ENCODE data around the gene ZNF234.

The ZNF234 gene

DNA sequence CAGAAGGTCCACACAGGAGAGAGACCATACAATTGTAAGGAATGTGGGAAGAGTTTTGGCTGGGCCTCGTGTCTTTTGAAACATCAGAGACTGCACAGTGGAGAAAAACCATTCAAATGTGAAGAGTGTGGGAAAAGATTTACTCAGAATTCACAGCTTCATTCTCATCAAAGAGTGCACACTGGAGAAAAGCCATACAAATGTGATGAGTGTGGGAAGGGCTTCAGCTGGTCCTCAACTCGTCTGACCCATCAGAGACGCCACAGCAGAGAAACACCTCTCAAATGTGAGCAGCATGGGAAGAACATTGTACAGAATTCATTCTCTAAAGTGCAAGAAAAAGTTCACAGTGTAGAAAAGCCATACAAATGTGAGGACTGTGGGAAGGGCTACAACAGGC is 33.6 kb upstream of the ZNF234 start:
- peaks cover 6% of the 10 kb centered on the region; the same call in 1 of the 2 replicates for H3K36me3 ChIP-seq (replicated peaks; ENCODE audit: insufficient read depth, low read length)

DNA sequence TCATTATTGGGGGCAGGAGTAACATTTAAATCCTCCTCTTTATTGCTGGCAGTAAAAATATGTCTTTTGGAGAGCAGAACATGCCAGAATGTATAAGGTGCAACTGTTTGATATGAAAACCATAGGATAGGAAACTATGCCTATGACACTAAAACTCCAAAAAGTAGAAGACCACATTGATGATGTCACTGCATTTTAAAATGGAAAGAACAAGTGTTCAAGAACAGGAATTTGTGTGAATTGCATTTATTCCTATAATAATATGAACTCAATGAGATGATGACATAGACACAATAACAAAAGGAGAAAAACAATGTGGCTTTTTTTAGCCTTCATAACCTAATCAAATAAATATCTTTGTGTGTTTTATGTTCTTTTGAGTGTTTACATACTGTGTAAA is 31.9 kb upstream of the ZNF234 start:
- H3K36me3 ChIP-seq (replicated peaks; ENCODE audit: insufficient read depth, low read length) = peaks cover 6% of the 10 kb centered on the region; the same call in 1 of the 2 replicates
- no peaks in the 10 kb centered on the region for H3K27me3 ChIP-seq (replicated peaks; ENCODE audit: insufficient read depth, low read length)
- no peaks in the 10 kb centered on the region for H4K20me1 ChIP-seq (ENCODE audit: insufficient read depth, low read length)
- H3F3A ChIP-seq (ENCODE audit: insufficient read depth, low read length) = no peaks in the 10 kb centered on the region
- TF ChIP-seq EZH2phosphoT487 (IDR thresholded peaks at IDR 0.05; ENCODE audit: low read length) (no peak), EZH2 (optimal IDR thresholded peaks at IDR 0.05; ENCODE audit: low read depth, low read length) (no peak)
- TF ChIP-seq, protein P1, sequence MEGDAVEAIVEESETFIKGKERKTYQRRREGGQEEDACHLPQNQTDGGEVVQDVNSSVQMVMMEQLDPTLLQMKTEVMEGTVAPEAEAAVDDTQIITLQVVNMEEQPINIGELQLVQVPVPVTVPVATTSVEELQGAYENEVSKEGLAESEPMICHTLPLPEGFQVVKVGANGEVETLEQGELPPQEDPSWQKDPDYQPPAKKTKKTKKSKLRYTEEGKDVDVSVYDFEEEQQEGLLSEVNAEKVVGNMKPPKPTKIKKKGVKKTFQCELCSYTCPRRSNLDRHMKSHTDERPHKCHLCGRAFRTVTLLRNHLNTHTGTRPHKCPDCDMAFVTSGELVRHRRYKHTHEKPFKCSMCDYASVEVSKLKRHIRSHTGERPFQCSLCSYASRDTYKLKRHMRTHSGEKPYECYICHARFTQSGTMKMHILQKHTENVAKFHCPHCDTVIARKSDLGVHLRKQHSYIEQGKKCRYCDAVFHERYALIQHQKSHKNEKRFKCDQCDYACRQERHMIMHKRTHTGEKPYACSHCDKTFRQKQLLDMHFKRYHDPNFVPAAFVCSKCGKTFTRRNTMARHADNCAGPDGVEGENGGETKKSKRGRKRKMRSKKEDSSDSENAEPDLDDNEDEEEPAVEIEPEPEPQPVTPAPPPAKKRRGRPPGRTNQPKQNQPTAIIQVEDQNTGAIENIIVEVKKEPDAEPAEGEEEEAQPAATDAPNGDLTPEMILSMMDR (IDR thresholded peaks at IDR 0.05; ENCODE audit: low read length) = no peak
- no peaks in the 10 kb centered on the region for H3K79me2 ChIP-seq (ENCODE audit: low read length)
- no peak overlapping the region for H3K4me3 ChIP-seq (ENCODE audit: low read length)
- no peak overlapping the region for H3K27ac ChIP-seq (ENCODE audit: low read length)
- no peak overlapping the region for H3K9ac ChIP-seq (ENCODE audit: low read length)
- no peaks in the 10 kb centered on the region for H3K9me3 ChIP-seq (replicated peaks; ENCODE audit: insufficient read depth, low read length)
- 0 out of 2 replicates have a peak, but pooled peaks cover 3% of the 10 kb centered on the region for H3K4me1 ChIP-seq (ENCODE audit: low read length)
- H3K4me2 ChIP-seq (ENCODE audit: low read depth, low read length) = no peak overlapping the region
- no peak for DNase-seq
- no peaks in the 10 kb centered on the region for H3K9me2 ChIP-seq (replicated peaks; ENCODE audit: insufficient read depth, low read length)
- H2AFZ ChIP-seq (ENCODE audit: low read length) = no peak overlapping the region

More for the DNA sequence above, 33.6 kb upstream of the ZNF234 start:
- H3K4me1 ChIP-seq (ENCODE audit: low read length) = no peaks in the 10 kb centered on the region
- H3K27me3 ChIP-seq (replicated peaks; ENCODE audit: insufficient read depth, low read length) = no peaks in the 10 kb centered on the region
- no peak for DNase-seq
- H3K4me2 ChIP-seq (ENCODE audit: low read depth, low read length) = no peak overlapping the region
- H3K4me3 ChIP-seq (ENCODE audit: low read length) = no peak overlapping the region
- H3K9me2 ChIP-seq (replicated peaks; ENCODE audit: insufficient read depth, low read length) = no peaks in the 10 kb centered on the region
- TF ChIP-seq EZH2 (optimal IDR thresholded peaks at IDR 0.05; ENCODE audit: low read depth, low read length) (no peak), EZH2phosphoT487 (IDR thresholded peaks at IDR 0.05; ENCODE audit: low read length) (no peak)
- no peaks in the 10 kb centered on the region for H3K9me3 ChIP-seq (replicated peaks; ENCODE audit: insufficient read depth, low read length)
- H3K9ac ChIP-seq (ENCODE audit: low read length) = no peak overlapping the region
- H3K27ac ChIP-seq (ENCODE audit: low read length) = no peak overlapping the region
- H2AFZ ChIP-seq (ENCODE audit: low read length) = no peak overlapping the region
- H4K20me1 ChIP-seq (ENCODE audit: insufficient read depth, low read length) = no peaks in the 10 kb centered on the region
- H3K79me2 ChIP-seq (ENCODE audit: low read length) = no peaks in the 10 kb centered on the region
- no peaks in the 10 kb centered on the region for H3F3A ChIP-seq (ENCODE audit: insufficient read depth, low read length)

DNA sequence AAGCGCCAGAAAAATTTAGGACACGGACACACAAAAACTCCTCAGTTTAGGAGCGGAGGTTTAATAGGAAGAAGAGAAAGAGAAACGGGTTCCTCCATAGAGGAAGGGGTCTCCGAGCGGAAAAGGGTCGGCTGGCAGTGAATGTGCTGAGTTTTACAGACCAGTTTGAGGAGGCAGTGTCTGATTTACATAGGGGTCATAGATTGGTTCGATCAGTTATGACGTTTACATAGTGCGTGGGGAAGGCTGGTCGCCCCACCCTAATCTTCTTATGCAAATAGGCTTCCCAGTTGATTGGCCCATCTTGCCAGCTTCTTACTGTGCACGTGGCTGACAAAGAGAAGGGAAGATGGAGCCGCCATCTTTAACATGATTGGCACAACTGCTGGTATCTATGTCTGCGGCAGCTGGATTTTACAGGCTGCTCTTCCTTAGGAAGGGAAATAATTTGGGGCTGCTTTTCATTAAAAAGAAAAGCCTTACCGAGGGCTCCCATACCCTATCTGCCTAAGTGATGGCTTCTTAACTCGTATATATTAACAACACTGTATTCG is 29.4 kb upstream of the ZNF234 start:
- no peak for DNase-seq
- H3K9me3 ChIP-seq (replicated peaks; ENCODE audit: insufficient read depth, low read length) = no peaks in the 10 kb centered on the region
- TF ChIP-seq, protein P1 (IDR thresholded peaks at IDR 0.05; ENCODE audit: low read length) = no peak
- H3K9me2 ChIP-seq (replicated peaks; ENCODE audit: insufficient read depth, low read length) = no peaks in the 10 kb centered on the region
- no peaks in the 10 kb centered on the region for H4K20me1 ChIP-seq (ENCODE audit: insufficient read depth, low read length)
- no peak overlapping the region for H3K9ac ChIP-seq (ENCODE audit: low read length)
- no peak overlapping the region for H3K27ac ChIP-seq (ENCODE audit: low read length)
- H3K4me3 ChIP-seq (ENCODE audit: low read length) = no peak overlapping the region
- H3K4me1 ChIP-seq (ENCODE audit: low read length) = 0 out of 2 replicates have a peak, but pooled peaks cover 3% of the 10 kb centered on the region
- H2AFZ ChIP-seq (ENCODE audit: low read length) = no peak overlapping the region
- H3K27me3 ChIP-seq (replicated peaks; ENCODE audit: insufficient read depth, low read length) = no peaks in the 10 kb centered on the region
- no peaks in the 10 kb centered on the region for H3F3A ChIP-seq (ENCODE audit: insufficient read depth, low read length)
- H3K36me3 ChIP-seq (replicated peaks; ENCODE audit: insufficient read depth, low read length) = no peaks in the 10 kb centered on the region; the same call in 1 of the 2 replicates
- H3K4me2 ChIP-seq (ENCODE audit: low read depth, low read length) = no peak overlapping the region
- H3K79me2 ChIP-seq (ENCODE audit: low read length) = no peaks in the 10 kb centered on the region

DNA sequence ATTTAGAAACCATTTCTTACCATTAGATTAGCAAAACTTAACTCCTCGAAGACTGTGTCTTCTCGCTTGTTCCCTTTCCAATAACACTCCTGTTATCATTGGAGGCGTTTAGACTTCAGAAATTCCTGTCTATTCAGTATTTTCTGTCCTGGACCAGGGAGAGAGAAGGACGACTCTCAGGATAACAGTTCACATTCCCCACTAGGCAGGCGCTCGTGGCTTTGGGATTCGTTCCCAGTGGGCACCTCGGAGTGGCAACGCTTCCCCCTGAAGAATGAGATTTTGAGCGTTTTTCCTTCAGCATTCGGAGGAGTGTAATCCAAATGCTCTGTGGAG is 28.6 kb upstream of the ZNF234 start:
- Histone ChIP-seq H3K4me2 (ENCODE audit: low read depth, low read length) (peak overlapping the region; percentile 98), H4K20me1 (ENCODE audit: insufficient read depth, low read length) (no peaks in the 10 kb centered on the region), H3K9ac (ENCODE audit: low read length) (no peak overlapping the region), H3K4me1 (ENCODE audit: low read length) (0 out of 2 replicates have a peak, but pooled peaks cover 3% of the 10 kb centered on the region), H2AFZ (ENCODE audit: low read length) (peak overlapping the region; percentile 98), H3K9me3 (replicated peaks; ENCODE audit: insufficient read depth, low read length) (no peaks in the 10 kb centered on the region), H3K27me3 (replicated peaks; ENCODE audit: insufficient read depth, low read length) (no peaks in the 10 kb centered on the region), H3K27ac (ENCODE audit: low read length) (no peak overlapping the region), H3K4me3 (ENCODE audit: low read length) (peak overlapping the region; percentile 87), H3K36me3 (replicated peaks; ENCODE audit: insufficient read depth, low read length) (no peaks in the 10 kb centered on the region), H3F3A (ENCODE audit: insufficient read depth, low read length) (no peaks in the 10 kb centered on the region), H3K9me2 (replicated peaks; ENCODE audit: insufficient read depth, low read length) (no peaks in the 10 kb centered on the region), H3K79me2 (ENCODE audit: low read length) (no peaks in the 10 kb centered on the region)
- no peak for DNase-seq
- TF ChIP-seq, protein P1 (IDR thresholded peaks at IDR 0.05; ENCODE audit: low read length) = no peak
- TF ChIP-seq EZH2 (optimal IDR thresholded peaks at IDR 0.05; ENCODE audit: low read depth, low read length) = no peak
- no peak for TF ChIP-seq EZH2phosphoT487 (IDR thresholded peaks at IDR 0.05; ENCODE audit: low read length)

All from MM.1S (cell line).